GOT3 (cell line): Measurements from ENCODE around the gene UGT2A1.
"Not testable (repeated sequence)": the region's sequence is repeated elsewhere in the genome, so short reads cannot be mapped to it uniquely, and the experiment has no call there.

ENCODE experiments used
- DNase-seq: peaks from one replicate; lab custom pipeline; 2025; ENCODE audit warnings: mixed read lengths; lab: John Stamatoyannopoulos, UW

Gene UGT2A1

GRCh38 chr4:69653147-69653546 is at the start of gene UGT2A1:
Gene UGT2A1, minus strand, starts transcription at chr4:69653247. Its CDS starts 5,603 bp downstream, at chr4:69647644.
- no peak for DNase-seq

GRCh38 chr4:69702201-69702600 is 49.2 kb upstream of the UGT2A1 start:
- no peak for DNase-seq

GRCh38 chr4:69701696-69702095 is 48.6 kb upstream of the UGT2A1 start:
- DNase-seq = no peak

GRCh38 chr4:69697536-69698242 is 44.6 kb upstream of the UGT2A1 start:
- DNase-seq = no peak

- no peak for DNase-seq
Measured at GRCh38 chr4:69689599-69689998, 36.6 kb upstream of the UGT2A1 start.

GRCh38 chr4:69684804-69685203 is 31.8 kb upstream of the UGT2A1 start:
- no peak for DNase-seq

- DNase-seq = no peak
Measured at GRCh38 chr4:69668680-69669079, 15.6 kb upstream of the UGT2A1 start.

GRCh38 chr4:69664009-69664408 is 11.0 kb upstream of the UGT2A1 start:
- DNase-seq = not testable (repeated sequence)

GRCh38 chr4:69661130-69661803 is 8.2 kb upstream of the UGT2A1 start:
- not testable (repeated sequence) for DNase-seq

- no peak for DNase-seq
Measured at GRCh38 chr4:69658133-69658532, 5.1 kb upstream of the UGT2A1 start.

- DNase-seq = no peak
Measured at GRCh38 chr4:69656653-69657158, 3.7 kb upstream of the UGT2A1 start.

GRCh38 chr4:69650872-69651271 is 2.2 kb downstream of the UGT2A1 start:
- DNase-seq = no peak

GRCh38 chr4:69649629-69650028 is 3.4 kb downstream of the UGT2A1 start:
- DNase-seq = no peak

GRCh38 chr4:69649207-69649606 is 3.8 kb downstream of the UGT2A1 start:
- no peak for DNase-seq

- DNase-seq = no peak
Measured at GRCh38 chr4:69642961-69643360, 10.1 kb downstream of the UGT2A1 start.

GRCh38 chr4:69640289-69640688 is 12.8 kb downstream of the UGT2A1 start:
- DNase-seq = no peak

- no peak for DNase-seq
Measured at GRCh38 chr4:69639542-69639941, 13.5 kb downstream of the UGT2A1 start, which contains the start of gene UGT2A2. Gene UGT2A2, minus strand, starts transcription at chr4:69639642. Its CDS starts 2 bp downstream, at chr4:69639640.

GRCh38 chr4:69617083-69617694 is 35.9 kb downstream of the UGT2A1 start:
- no peak for DNase-seq

GRCh38 chr4:69610484-69610883 is 42.6 kb downstream of the UGT2A1 start:
- no peak for DNase-seq

- DNase-seq = no peak
Measured at GRCh38 chr4:69601065-69601464, 52.0 kb downstream of the UGT2A1 start.

- DNase-seq = no peak
Measured at GRCh38 chr4:69600013-69600412, 53.0 kb downstream of the UGT2A1 start.

GRCh38 chr4:69594382-69594781 is 58.7 kb downstream of the UGT2A1 start:
- no peak for DNase-seq

GRCh38 chr4:69591364-69591763 is 61.7 kb downstream of the UGT2A1 start:
- no peak for DNase-seq
